ENCODE data around the gene OGT.

OGT gene

DNA sequence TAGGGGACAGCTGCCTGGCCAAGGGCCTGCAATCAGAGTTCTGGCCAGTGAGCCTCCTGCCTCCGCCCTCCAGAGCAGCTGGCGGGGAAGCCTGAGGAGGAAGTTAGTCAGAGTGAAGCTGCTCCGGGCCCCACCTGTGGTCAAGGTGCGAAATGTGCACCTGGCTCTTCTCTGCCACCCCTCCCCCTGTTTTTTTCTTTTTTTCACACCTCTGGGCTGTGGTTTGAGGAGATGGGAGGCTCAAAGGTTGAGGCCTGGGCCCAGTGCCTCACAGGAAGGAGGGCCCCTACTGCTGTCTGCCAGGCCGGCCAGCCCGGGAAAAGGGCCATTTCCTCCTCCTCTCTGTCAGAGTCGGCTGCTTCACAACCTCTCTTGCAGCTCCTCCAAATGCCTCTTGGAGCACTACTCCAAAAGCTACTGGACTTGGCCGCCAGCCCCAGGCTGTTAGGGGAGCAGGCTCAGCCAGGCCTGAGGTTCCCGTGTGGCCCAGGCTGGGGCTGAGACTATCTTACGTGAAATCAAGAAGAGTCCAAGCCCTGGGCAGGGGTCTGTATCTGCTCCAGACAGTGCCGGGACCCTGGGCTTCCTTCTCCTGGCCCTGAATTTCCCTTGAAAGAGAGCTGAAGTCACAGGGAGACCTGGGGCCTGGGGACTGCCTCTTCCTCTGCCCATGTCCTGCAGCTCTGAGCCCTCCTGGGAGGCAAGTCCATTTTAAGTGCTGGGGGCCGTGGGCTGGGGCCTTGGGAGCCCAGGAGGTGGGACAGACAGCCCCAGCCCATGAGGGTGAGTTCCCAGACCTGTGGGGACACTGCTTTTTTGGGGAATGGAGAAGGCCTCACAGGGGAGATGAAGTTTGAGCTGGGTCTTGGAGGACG is 89.9 kb downstream of the OGT start:
- peak; percentile 48 for DNase-seq (ENCODE audit: low read depth)

GRCh38 chrX:71623714-71624113 is 90.8 kb downstream of the OGT start:
- DNase-seq (ENCODE audit: low read depth), result no peak

DNA sequence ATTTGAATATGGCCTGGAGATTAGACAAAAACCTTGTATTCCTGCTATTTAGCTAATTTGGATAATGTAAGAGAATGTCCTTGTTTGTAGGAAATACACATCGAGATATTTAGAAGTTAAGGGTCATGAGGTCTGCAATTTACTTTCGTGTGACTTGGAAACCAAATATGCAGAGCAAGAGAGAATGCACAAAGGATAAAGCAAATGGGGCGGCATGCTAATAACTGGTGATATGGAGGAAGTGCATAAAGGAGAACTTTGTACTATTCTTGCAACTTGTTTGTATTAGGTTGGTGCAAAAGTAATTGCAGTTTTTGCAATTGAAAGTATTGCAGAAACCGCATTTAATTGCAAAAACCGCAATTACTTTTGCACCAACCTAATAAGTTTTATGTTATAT is 92.6 kb downstream of the OGT start:
- no peak for DNase-seq (ENCODE audit: low read depth)

All from T follicular helper cell (primary cell).